HepG2 (cell line): Measurements from ENCODE around the gene PCED1B. TPM values are rescaled to one million over a fixed set of nuclear protein-coding genes. Genes with fewer than 3 reads are reported as not detected.

Source experiments
- ATAC-seq: fragments of 200-7000 bp; cut with Tn5 transposase; 3 replicates; pipeline ENCODE4 v1.9.1; 2020; ENCODE audit warnings: mild to moderate bottlenecking, moderate library complexity
- BruUV-seq: library from RNA; stranded (reverse); fragments of 400-500 nt; replicated peaks from 2 replicates; lab custom pipeline; 2021; lab: Mats Ljungman, UMichigan
- CTCF ChIA-PET: fragments of 300-600 bp; formaldehyde crosslinking; extraction: SDS; loops from one replicate; lab custom pipeline; 2021; ENCODE audit warnings: low total read pairs, inconsistent platforms, low intra/inter-chr PET ratio; lab: Yijun Ruan, JAX
- POLR2A ChIA-PET: fragments of 350-600 bp; sonication (Branson Sonifier 250); formaldehyde crosslinking; loops from one replicate; lab custom pipeline; 2020; ENCODE audit warnings: antibody characterized with exemption, inconsistent platforms; lab: Yijun Ruan, JAX
- DNase-seq: peaks from one replicate; pipeline ENCODE4 v3.0.0-alpha.2; 2015; ENCODE audit warnings: low spot score
- FAIRE-seq: peaks from 3 replicates; lab custom pipeline; 2011; peaks lifted over from hg19 to GRCh38; lab: Jason Lieb, UNC
- H2AFZ ChIP-seq: one replicate; pipeline ENCODE4 v1.6.1; 2011; ENCODE audit warnings: low read length, inconsistent platforms
- H3K27ac ChIP-seq: fragments of 300-600 bp; 3 replicates; pipeline ENCODE4 v1.8.0; 2011; ENCODE audit warnings: mixed run types, mild to moderate bottlenecking, mixed read lengths, low read length, inconsistent platforms; ENCODE audit not compliant: insufficient read depth; ENCODE audit errors: extremely low read length
- H3K27me3 ChIP-seq, 2 experiments: fragments of 200-600 bp in 1 of 2; 2 replicates in 1 of 2; 3 replicates in 1 of 2; pipeline versions ENCODE4 v1.6.0 to v1.8.0; 2011; ENCODE audit warnings: low read length in 2 of 2, mild to moderate bottlenecking in 2 of 2, moderate library complexity in 2 of 2, inconsistent platforms in 1 of 2; ENCODE audit not compliant: insufficient read depth in 2 of 2, control insufficient read depth in 1 of 2
- H3K36me3 ChIP-seq, 2 experiments: fragments of 200-600 bp in 1 of 2; replicated peaks in 1 of 2; 2 replicates in 1 of 2; 3 replicates in 1 of 2; pipeline versions ENCODE4 v1.5.1 to v1.8.0; 2011; ENCODE audit warnings: low read length in 2 of 2, inconsistent platforms in 1 of 2; ENCODE audit not compliant: insufficient read depth in 2 of 2, control insufficient read depth in 1 of 2
- H3K4me1 ChIP-seq: 2 replicates; pipeline ENCODE4 v1.5.1; 2012; ENCODE audit warnings: low read length, inconsistent platforms; ENCODE audit not compliant: insufficient read depth
- H3K4me2 ChIP-seq: 2 replicates; pipeline ENCODE4 v1.6.0; 2011; ENCODE audit warnings: low read depth, low read length, inconsistent platforms
- H3K4me3 ChIP-seq, 3 experiments: fragments of 200-600 bp in 1 of 3; sonication (generic), shearing (Covaris generic) in 1 of 3; replicated peaks in 1 of 3; 2 replicates each; pipeline ENCODE4 v1.5.1; 2011 to 2016; ENCODE audit warnings: low read length in 3 of 3, inconsistent platforms in 2 of 3, low read depth in 2 of 3, mild to moderate bottlenecking in 2 of 3, control low read depth in 1 of 3, mixed read lengths in 1 of 3; ENCODE audit not compliant: insufficient read depth in 1 of 3
- H3K79me2 ChIP-seq: one replicate; pipeline ENCODE4 v1.6.1; 2011; ENCODE audit warnings: low read length, inconsistent platforms; ENCODE audit not compliant: insufficient read depth
- H3K9ac ChIP-seq: 2 replicates; pipeline ENCODE4 v1.6.0; 2011; ENCODE audit warnings: mild to moderate bottlenecking, low read depth, low read length, inconsistent platforms; ENCODE audit not compliant: insufficient read depth
- H3K9me3 ChIP-seq: 2 replicates; pipeline ENCODE4 v1.5.1; 2012; ENCODE audit warnings: mild to moderate bottlenecking, low read length
- H4K20me1 ChIP-seq: 2 replicates; pipeline ENCODE4 v1.6.0; 2011; ENCODE audit warnings: inconsistent platforms, mild to moderate bottlenecking, low read length, moderate library complexity; ENCODE audit not compliant: insufficient read depth
- BORCS8-MEF2B ChIP-seq: sonication (generic); formaldehyde crosslinking; IDR thresholded peaks from 2 replicates; pipeline ENCODE4 v1.8.0; 2022; ENCODE audit warnings: mild to moderate bottlenecking, missing genetic modification reagents
- ETV6 ChIP-seq: sonication (generic); formaldehyde crosslinking; conservative IDR thresholded peaks from 2 replicates; pipeline ENCODE4 v1.4.0; 2020; ENCODE audit warnings: missing genetic modification reagents
- KDM2A ChIP-seq: sonication (generic); formaldehyde crosslinking; IDR thresholded peaks from 2 replicates; pipeline ENCODE4 v1.4.0; 2020; ENCODE audit warnings: low read depth, missing genetic modification reagents, borderline replicate concordance
- MAFF ChIP-seq: IDR thresholded peaks from 2 replicates; pipeline ENCODE4 v1.6.1; 2011; ENCODE audit warnings: low read depth, low read length, improper control_type of control experiment
- MAZ ChIP-seq, 2 experiments: sonication (generic) in 1 of 2; formaldehyde crosslinking in 1 of 2; IDR thresholded peaks; 2 replicates each; pipeline versions ENCODE4 v1.5.0 to v1.6.1; 2012 to 2020; ENCODE audit warnings: low read depth in 2 of 2, mild to moderate bottlenecking in 2 of 2, borderline replicate concordance in 1 of 2, improper control_type of control experiment in 1 of 2, low read length in 1 of 2, missing genetic modification reagents in 1 of 2, moderate library complexity in 1 of 2
- MEIS2 ChIP-seq: sonication (generic); formaldehyde crosslinking; IDR thresholded peaks from 2 replicates; pipeline ENCODE4 v1.9.0; 2021; ENCODE audit warnings: mild to moderate bottlenecking, missing genetic modification reagents
- MIXL1 ChIP-seq: IDR thresholded peaks from 2 replicates; pipeline ENCODE4 v1.6.1; 2016
- NFE2L2 ChIP-seq: fragments of 150-350 bp; IDR thresholded peaks from 2 replicates; pipeline ENCODE4 v1.6.1; 2014; ENCODE audit warnings: low read length
- NONO ChIP-seq, 2 experiments: fragments of 450-650 bp in 1 of 2; sonication (generic) in 1 of 2; formaldehyde crosslinking in 1 of 2; IDR thresholded peaks in 1 of 2; conservative IDR thresholded peaks in 1 of 2; 2 replicates each; pipeline versions ENCODE4 v1.6.1 to v1.8.0; 2017 to 2022; ENCODE audit warnings: mild to moderate bottlenecking in 1 of 2, missing genetic modification reagents in 1 of 2, moderate library complexity in 1 of 2
- RBAK ChIP-seq: sonication (generic); formaldehyde crosslinking; IDR thresholded peaks from 2 replicates; pipeline ENCODE4 v1.5.1; 2020; ENCODE audit warnings: mild to moderate bottlenecking, missing genetic modification reagents
- ZFP36L2 ChIP-seq: sonication (generic); formaldehyde crosslinking; IDR thresholded peaks from 2 replicates; pipeline ENCODE4 v1.4.0; 2020; ENCODE audit warnings: missing genetic modification reagents
- ZNF619 ChIP-seq: sonication (generic); formaldehyde crosslinking; IDR thresholded peaks from 2 replicates; pipeline ENCODE4 v1.4.0; 2020; ENCODE audit warnings: mild to moderate bottlenecking, missing genetic modification reagents
- WGBS: methylation state at CpG from one replicate; pipeline ENCODE4 v1.1.6; 2017; ENCODE audit warnings: low lambda C conversion rate; 5-methylcytosine and 5-hydroxymethylcytosine counted together
- in situ Hi-C: cut with HindIII; loops from 2 replicates; pipeline ENCODE4 v1.10.0; 2017; ENCODE audit warnings: low pct_unique_long_range_greater_than_20kb; ENCODE audit not compliant: extremely low pct_ligation_motif_present
- intact Hi-C: fragments of 100-400 bp; cut with micrococcal nuclease; formaldehyde crosslinking; loops from one replicate; pipeline ENCODE4 v1.10.0; 2022; ENCODE audit not compliant: unreplicated experiment
- polyA plus RNA-seq, 8 experiments: library from polyadenylated mRNA; depleted of rRNA in 3 of 8; stranded (reverse) in 7 of 8; unstranded in 1 of 8; fragments of >200 nt; fragmentation: Illumina TruSeq in 4 of 8; extraction: Trizol in 4 of 8; gene quantifications; 2 replicates each; pipeline versions ENCODE4 v1.2.1 to v1.2.3, GENCODE V29; 2011 to 2016; ENCODE audit warnings: low read depth in 4 of 8, missing spikeins in 1 of 8, mixed read lengths in 1 of 8; ENCODE audit not compliant: insufficient read depth in 1 of 8
- total RNA-seq, 5 experiments: library from RNA; depleted of rRNA; stranded (reverse); fragments of >200 nt; fragmentation: Illumina TruSeq; extraction: Trizol; gene quantifications; 2 replicates each; pipeline ENCODE4 v1.2.3, GENCODE V29; 2016; ENCODE audit warnings: low read depth in 1 of 5
- TF ChIP-seq, protein P1 (sequence below): sonication (generic); formaldehyde crosslinking; IDR thresholded peaks from 2 replicates; pipeline ENCODE4 v1.4.0; 2020; ENCODE audit warnings: missing genetic modification reagents
- TF ChIP-seq, protein P2 (sequence below): sonication (generic); formaldehyde crosslinking; IDR thresholded peaks from 2 replicates; pipeline ENCODE4 v1.4.0; 2020; ENCODE audit warnings: missing genetic modification reagents
- TF ChIP-seq, protein P3 (sequence below): sonication (generic); formaldehyde crosslinking; IDR thresholded peaks from 2 replicates; pipeline ENCODE4 v1.4.0; 2020; ENCODE audit warnings: mild to moderate bottlenecking, missing genetic modification reagents
- TF ChIP-seq, protein P4 (sequence below): sonication (generic); formaldehyde crosslinking; IDR thresholded peaks from 2 replicates; pipeline ENCODE4 v1.4.0; 2020; ENCODE audit warnings: missing genetic modification reagents, borderline replicate concordance
- TF ChIP-seq, protein P5 (sequence below): sonication (generic); formaldehyde crosslinking; IDR thresholded peaks from 2 replicates; pipeline ENCODE4 v1.4.0; 2020; ENCODE audit warnings: mild to moderate bottlenecking, missing genetic modification reagents

Gene PCED1B
- total and polyA plus RNA-seq, 2 of the 13 experiments (the other 11 are each of a cell fraction or from before 2014, with no cell fraction given), result 0.11 to 0.37 TPM

DNA sequence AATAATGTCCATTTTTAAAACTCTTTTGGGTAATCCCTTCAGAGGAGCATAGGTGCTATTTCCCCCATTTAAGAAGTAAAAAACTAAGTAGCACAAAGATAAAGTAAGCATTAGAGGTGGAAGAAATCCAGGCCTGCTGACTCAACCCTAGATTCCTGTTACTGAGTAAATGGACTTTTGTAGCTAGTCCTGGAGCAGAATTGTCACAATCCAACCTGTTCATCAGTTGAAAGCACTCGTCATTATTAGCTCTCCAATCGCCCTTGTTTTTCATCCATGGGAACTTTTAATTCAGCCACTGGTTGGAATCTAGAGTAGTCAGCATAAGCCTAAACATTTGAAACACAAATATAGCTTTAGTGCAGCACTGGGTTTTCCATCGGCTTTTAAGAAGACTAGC lies 139.8 kb downstream of the PCED1B start:
- Histone ChIP-seq H3K9me3 (no peaks in the 10 kb centered on the region), H2AFZ (no peak overlapping the region), H3K9ac (no peak overlapping the region), H3K4me1 (peaks cover 46% of the 10 kb centered on the region), H3K36me3 (no peaks in the 10 kb centered on the region), H3K4me2 (no peak overlapping the region), H4K20me1 (no peaks in the 10 kb centered on the region), H3K27ac (no peak overlapping the region), H3K4me3 (no peak overlapping the region), H3K27me3 (no peaks in the 10 kb centered on the region), H3K79me2 (no peaks in the 10 kb centered on the region)
- DNase-seq, result no peak
- intact Hi-C loops, result no loop called here
- no peak for FAIRE-seq
- 29% methylated on average over 3 of the region's 3 CpGs for WGBS
- no TSS peak for BruUV-seq
- TF ChIP-seq, protein P1, sequence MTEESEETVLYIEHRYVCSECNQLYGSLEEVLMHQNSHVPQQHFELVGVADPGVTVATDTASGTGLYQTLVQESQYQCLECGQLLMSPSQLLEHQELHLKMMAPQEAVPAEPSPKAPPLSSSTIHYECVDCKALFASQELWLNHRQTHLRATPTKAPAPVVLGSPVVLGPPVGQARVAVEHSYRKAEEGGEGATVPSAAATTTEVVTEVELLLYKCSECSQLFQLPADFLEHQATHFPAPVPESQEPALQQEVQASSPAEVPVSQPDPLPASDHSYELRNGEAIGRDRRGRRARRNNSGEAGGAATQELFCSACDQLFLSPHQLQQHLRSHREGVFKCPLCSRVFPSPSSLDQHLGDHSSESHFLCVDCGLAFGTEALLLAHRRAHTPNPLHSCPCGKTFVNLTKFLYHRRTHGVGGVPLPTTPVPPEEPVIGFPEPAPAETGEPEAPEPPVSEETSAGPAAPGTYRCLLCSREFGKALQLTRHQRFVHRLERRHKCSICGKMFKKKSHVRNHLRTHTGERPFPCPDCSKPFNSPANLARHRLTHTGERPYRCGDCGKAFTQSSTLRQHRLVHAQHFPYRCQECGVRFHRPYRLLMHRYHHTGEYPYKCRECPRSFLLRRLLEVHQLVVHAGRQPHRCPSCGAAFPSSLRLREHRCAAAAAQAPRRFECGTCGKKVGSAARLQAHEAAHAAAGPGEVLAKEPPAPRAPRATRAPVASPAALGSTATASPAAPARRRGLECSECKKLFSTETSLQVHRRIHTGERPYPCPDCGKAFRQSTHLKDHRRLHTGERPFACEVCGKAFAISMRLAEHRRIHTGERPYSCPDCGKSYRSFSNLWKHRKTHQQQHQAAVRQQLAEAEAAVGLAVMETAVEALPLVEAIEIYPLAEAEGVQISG (CRISPR knock-in tag), result no peak
- no peak for TF ChIP-seq BORCS8-MEF2B
- TF ChIP-seq NONO (IDR thresholded peaks at IDR 0.05), result no peak
- TF ChIP-seq NONO (CRISPR knock-in tag; conservative IDR thresholded peaks at IDR 0.05), result no peak
- TF ChIP-seq MAZ (IDR thresholded peaks at IDR 0.05; ENCODE audit: borderline replicate concordance, low read depth, low read length), result no peak
- no peak for TF ChIP-seq MAZ (CRISPR knock-in tag; IDR thresholded peaks at IDR 0.05; ENCODE audit: low read depth)
- no peak for TF ChIP-seq MIXL1 (CRISPR knock-in tag)
- no peak for TF ChIP-seq KDM2A (CRISPR knock-in tag)
- no peak for TF ChIP-seq ZFP36L2 (CRISPR knock-in tag)
- TF ChIP-seq ZNF619 (CRISPR knock-in tag), result no peak
- no peak for TF ChIP-seq MAFF
- TF ChIP-seq, protein P2, sequence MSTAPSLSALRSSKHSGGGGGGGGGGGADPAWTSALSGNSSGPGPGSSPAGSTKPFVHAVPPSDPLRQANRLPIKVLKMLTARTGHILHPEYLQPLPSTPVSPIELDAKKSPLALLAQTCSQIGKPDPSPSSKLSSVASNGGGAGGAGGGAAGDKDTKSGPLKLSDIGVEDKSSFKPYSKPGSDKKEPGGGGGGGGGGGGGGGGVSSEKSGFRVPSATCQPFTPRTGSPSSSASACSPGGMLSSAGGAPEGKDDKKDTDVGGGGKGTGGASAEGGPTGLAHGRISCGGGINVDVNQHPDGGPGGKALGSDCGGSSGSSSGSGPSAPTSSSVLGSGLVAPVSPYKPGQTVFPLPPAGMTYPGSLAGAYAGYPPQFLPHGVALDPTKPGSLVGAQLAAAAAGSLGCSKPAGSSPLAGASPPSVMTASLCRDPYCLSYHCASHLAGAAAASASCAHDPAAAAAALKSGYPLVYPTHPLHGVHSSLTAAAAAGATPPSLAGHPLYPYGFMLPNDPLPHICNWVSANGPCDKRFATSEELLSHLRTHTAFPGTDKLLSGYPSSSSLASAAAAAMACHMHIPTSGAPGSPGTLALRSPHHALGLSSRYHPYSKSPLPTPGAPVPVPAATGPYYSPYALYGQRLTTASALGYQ (CRISPR knock-in tag), result no peak
- TF ChIP-seq MEIS2 (CRISPR knock-in tag), result no peak
- TF ChIP-seq NFE2L2, result no peak
- no peak for TF ChIP-seq RBAK (CRISPR knock-in tag)
- TF ChIP-seq, protein P3, sequence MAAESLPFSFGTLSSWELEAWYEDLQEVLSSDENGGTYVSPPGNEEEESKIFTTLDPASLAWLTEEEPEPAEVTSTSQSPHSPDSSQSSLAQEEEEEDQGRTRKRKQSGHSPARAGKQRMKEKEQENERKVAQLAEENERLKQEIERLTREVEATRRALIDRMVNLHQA (CRISPR knock-in tag), result no peak
- TF ChIP-seq, protein P4, sequence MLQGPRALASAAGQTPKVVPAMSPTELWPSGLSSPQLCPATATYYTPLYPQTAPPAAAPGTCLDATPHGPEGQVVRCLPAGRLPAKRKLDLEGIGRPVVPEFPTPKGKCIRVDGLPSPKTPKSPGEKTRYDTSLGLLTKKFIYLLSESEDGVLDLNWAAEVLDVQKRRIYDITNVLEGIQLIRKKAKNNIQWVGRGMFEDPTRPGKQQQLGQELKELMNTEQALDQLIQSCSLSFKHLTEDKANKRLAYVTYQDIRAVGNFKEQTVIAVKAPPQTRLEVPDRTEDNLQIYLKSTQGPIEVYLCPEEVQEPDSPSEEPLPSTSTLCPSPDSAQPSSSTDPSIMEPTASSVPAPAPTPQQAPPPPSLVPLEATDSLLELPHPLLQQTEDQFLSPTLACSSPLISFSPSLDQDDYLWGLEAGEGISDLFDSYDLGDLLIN, result no peak
- TF ChIP-seq ETV6 (CRISPR knock-in tag), result no peak
- TF ChIP-seq, protein P5, sequence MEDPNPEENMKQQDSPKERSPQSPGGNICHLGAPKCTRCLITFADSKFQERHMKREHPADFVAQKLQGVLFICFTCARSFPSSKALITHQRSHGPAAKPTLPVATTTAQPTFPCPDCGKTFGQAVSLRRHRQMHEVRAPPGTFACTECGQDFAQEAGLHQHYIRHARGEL (CRISPR knock-in tag), result no peak
- ChIA-PET POLR2A (interaction anchor here (1.1 to 1.2 kb wide), 2 partner anchors 9 to 11 kb away, joined by 3 read pairs; no protein-coding TSS in a partner anchor), CTCF (no interaction called here)
- in situ Hi-C loops, result no loop called here
- ATAC-seq, result no peak
